OCI-LY7 (cell line): ENCODE data around the gene HDAC9.

Experiments used
- CTCF ChIP-seq: fragments of 200-600 bp; sonication (generic); conservative IDR thresholded peaks from 2 replicates; pipeline ENCODE4 v1.5.1; 2014; ENCODE audit warnings: mild to moderate bottlenecking, antibody characterized with exemption, low read length, moderate library complexity, mixed read lengths
- EZH2phosphoT487 ChIP-seq: fragments of 200-600 bp; sonication (generic); IDR thresholded peaks from 2 replicates; pipeline ENCODE4 v1.6.1; 2018; ENCODE audit warnings: low read depth, borderline replicate concordance, mild to moderate bottlenecking, mixed run types, antibody characterized with exemption, low read length, moderate library complexity, mixed read lengths

- TF ChIP-seq EZH2phosphoT487: no peak
- no peak for TF ChIP-seq CTCF
Observed at GRCh38 chr7:18702071-18702829, 206.7 kb downstream of the HDAC9 start.
